ENCODE data around the gene SLC13A2. TPM values are rescaled to one million over a fixed set of nuclear protein-coding genes. Genes with fewer than 3 reads are reported as not detected.

The SLC13A2 gene
- total and polyA plus RNA-seq, 7 donors = under 0.01 to 29.1 (median 9.9) TPM; not detected in 3

DNA sequence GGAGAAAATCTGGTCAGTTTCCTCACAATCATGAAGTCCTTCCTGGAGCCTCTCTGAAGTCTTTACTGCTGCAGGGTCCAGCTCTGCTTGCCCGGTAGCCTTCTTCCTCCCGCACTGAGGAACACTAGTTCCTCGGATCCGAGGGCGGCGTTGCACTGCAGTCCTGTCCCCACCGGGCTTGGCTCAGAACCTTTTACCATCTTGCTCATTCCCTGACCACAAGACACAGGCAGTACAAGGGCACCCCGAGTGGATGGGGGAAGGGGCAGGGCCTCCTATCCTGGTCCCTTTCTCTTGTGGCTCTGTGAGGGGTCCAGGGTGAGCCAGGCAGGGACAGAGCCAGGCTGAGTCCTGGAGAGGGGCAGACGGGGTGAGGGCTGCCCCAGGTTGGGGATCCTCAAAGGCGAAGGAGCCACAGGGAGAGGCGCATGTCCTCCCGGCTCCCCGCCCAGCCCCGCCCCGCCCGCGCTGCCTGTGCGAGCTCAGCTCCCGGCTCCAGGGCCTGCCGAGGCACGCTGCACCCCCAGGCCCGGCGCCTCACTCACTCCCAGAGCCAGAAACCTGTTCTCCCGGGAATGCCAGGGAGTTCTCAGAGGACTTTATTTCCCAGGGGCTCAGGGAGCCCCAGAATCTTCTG lies 34.2 kb downstream of the SLC13A2 start:
- WGBS, 2 donors = 22 to 51% methylated on average over 24 of the region's 24 CpGs
- no peak for DNase-seq
- no peak overlapping the region for H3K4me3 ChIP-seq
- no peaks in the 10 kb centered on the region for H3K36me3 ChIP-seq
- H3K27ac ChIP-seq = no peak overlapping the region
- H3K9me3 ChIP-seq = no peaks in the 10 kb centered on the region
- TF ChIP-seq, protein P1, sequence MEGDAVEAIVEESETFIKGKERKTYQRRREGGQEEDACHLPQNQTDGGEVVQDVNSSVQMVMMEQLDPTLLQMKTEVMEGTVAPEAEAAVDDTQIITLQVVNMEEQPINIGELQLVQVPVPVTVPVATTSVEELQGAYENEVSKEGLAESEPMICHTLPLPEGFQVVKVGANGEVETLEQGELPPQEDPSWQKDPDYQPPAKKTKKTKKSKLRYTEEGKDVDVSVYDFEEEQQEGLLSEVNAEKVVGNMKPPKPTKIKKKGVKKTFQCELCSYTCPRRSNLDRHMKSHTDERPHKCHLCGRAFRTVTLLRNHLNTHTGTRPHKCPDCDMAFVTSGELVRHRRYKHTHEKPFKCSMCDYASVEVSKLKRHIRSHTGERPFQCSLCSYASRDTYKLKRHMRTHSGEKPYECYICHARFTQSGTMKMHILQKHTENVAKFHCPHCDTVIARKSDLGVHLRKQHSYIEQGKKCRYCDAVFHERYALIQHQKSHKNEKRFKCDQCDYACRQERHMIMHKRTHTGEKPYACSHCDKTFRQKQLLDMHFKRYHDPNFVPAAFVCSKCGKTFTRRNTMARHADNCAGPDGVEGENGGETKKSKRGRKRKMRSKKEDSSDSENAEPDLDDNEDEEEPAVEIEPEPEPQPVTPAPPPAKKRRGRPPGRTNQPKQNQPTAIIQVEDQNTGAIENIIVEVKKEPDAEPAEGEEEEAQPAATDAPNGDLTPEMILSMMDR (IDR thresholded peaks at IDR 0.05) = no peak
- no peaks in the 10 kb centered on the region for H3K4me1 ChIP-seq
- intact Hi-C loops (cut with DNase I) = no loop called here
- peaks cover 8 to 60% (median 37%) of the 10 kb centered on the region in 3 donors for H3K27me3 ChIP-seq

DNA sequence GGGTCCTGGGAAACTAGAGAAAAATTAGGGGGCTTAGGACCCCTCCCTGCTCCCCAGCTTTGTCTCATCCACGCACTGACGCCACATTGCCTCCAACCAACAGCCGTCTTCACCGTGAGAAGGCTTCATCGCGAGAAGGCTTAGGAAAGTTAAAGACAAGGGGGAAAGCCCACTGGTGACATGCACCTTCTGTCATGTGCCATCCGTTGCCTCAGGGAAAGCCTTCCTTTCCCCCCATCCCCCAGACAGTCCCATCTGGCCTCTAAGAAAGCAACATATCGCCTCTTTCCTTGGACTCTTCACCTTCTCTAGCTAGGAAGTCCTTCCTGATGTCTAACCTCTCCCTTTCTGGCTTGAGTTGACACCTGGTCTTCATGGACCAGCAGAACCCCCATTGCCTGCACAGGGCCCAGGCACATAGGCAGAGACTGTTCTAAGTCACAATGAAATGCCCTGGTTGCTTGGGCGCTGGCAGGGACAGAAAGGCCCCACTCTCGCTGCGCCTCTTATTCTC lies 34.8 kb downstream of the SLC13A2 start:
- no peak for TF ChIP-seq POLR2A (IDR thresholded peaks at IDR 0.05)
- TF ChIP-seq EP300 (IDR thresholded peaks at IDR 0.05) = no peak
- TF ChIP-seq, protein P1 (IDR thresholded peaks at IDR 0.05) = no peak
- TF ChIP-seq POLR2AphosphoS5 (IDR thresholded peaks at IDR 0.05) = no peak
- peaks cover 8 to 66% (median 37%) of the 10 kb centered on the region in 3 donors for H3K27me3 ChIP-seq
- no peaks in the 10 kb centered on the region for H3K9me3 ChIP-seq
- H3K27ac ChIP-seq = no peak overlapping the region
- no peak for DNase-seq
- 71 to 74% methylated on average over 11 of the region's 11 CpGs for WGBS, 2 donors
- H3K4me3 ChIP-seq = no peak overlapping the region
- no peaks in the 10 kb centered on the region for H3K4me1 ChIP-seq
- intact Hi-C loops (cut with DNase I) = no loop called here
- H3K36me3 ChIP-seq = no peaks in the 10 kb centered on the region

DNA sequence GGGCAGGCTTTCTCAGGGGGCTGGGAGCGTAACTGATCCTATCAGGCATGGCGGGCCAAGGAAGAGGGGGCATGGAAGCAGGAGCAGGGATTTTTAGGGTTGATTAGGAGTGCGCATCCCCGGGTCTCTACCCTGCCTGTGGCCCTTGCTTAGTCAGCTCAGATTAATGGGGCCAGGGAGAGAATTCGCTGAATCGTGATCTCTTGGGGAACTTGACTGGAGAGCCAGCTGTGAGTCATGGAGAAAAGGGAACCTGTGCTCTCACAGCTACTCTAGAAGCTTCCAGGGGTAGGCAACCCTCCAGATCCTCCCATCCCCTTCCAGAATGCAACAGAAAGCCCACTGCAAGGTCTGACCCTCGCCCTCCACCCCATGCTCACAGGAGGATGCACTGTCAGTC lies 36.3 kb downstream of the SLC13A2 start:
- TF ChIP-seq POLR2AphosphoS5 (IDR thresholded peaks at IDR 0.05) (no peak), POLR2A (IDR thresholded peaks at IDR 0.05) (no peak)
- Histone ChIP-seq H3K27ac (no peak overlapping the region), H3K9me3 (no peaks in the 10 kb centered on the region), H3K4me3 (no peak overlapping the region), H3K4me1 (no peaks in the 10 kb centered on the region), H3K27me3 (peaks cover 12 to 71% (median 46%) of the 10 kb centered on the region in 3 donors), H3K36me3 (no peaks in the 10 kb centered on the region)
- intact Hi-C loops (cut with DNase I) = no loop called here
- 76 to 86% methylated on average over 7 of the region's 7 CpGs for WGBS, 2 donors
- no peak for DNase-seq

DNA sequence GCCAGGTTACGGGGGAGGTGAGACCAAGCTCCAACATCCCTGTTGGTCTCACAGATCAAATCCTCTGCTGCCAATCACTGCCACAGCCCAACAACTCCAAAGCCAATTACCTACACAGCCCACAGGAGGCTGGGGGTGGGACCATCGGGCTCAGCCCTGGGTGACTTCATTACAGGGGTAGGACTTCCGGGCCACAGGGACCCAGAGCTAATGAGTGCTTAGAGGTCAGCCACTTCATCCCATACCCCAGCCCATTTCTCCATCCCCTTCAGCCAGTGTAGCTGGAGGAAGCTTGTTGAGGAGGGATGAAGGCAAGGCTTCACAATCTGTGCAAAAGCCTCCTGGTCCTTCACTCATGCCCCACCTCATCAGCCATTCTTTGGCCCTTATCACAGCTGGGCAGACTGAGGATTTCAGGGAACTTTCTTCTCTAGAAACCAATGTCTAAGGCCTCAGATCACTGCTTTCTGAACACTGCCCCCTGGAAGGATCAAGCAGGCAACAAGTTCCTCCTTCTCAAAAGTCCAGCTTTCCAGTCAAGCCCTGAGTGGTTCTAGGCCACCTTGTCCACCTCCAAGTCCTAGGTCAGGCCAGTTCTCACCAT lies 38.5 kb downstream of the SLC13A2 start:
- H3K9me3 ChIP-seq = no peaks in the 10 kb centered on the region
- peaks cover 12 to 67% (median 39%) of the 10 kb centered on the region in 3 donors for H3K27me3 ChIP-seq
- no peak for DNase-seq
- H3K27ac ChIP-seq = no peak overlapping the region
- H3K4me1 ChIP-seq = no peaks in the 10 kb centered on the region
- H3K4me3 ChIP-seq = no peak overlapping the region
- intact Hi-C loops (cut with DNase I) = no loop called here
- H3K36me3 ChIP-seq = no peaks in the 10 kb centered on the region
- TF ChIP-seq, protein P1 (IDR thresholded peaks at IDR 0.05) = no peak
- TF ChIP-seq POLR2AphosphoS5 (IDR thresholded peaks at IDR 0.05) (no peak), EP300 (IDR thresholded peaks at IDR 0.05) (no peak), POLR2A (IDR thresholded peaks at IDR 0.05) (no peak)
- 85 to 86% methylated on average over 3 of the region's 3 CpGs for WGBS, 2 donors

DNA sequence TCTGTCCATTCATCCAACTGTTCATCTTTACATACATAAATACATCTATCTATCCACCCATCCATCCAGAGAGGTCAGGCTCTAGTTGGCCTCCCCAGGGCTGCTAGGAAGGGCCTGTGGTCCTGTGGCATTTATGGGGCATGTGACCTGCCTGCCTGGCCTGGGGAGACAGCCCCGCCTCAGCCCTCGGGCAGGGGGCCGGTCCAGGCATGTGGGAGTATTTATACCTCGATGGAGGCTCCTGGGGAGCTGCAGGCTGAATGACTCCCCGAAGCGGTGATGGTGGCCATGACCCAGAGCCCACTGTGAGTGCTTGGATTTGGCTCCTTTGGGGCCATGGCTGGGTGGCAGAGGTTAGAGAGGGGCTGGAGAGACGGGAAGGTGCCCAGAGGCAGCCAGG lies 40.0 kb downstream of the SLC13A2 start:
- Histone ChIP-seq H3K4me3 (no peak overlapping the region), H3K27ac (no peak overlapping the region), H3K36me3 (no peaks in the 10 kb centered on the region), H3K27me3 (peaks cover 7 to 52% (median 37%) of the 10 kb centered on the region in 3 donors), H3K9me3 (no peaks in the 10 kb centered on the region), H3K4me1 (no peaks in the 10 kb centered on the region)
- intact Hi-C loops (cut with DNase I) = no loop called here
- TF ChIP-seq EP300 (IDR thresholded peaks at IDR 0.05) (no peak), POLR2AphosphoS5 (IDR thresholded peaks at IDR 0.05) (no peak), POLR2A (IDR thresholded peaks at IDR 0.05) (no peak)
- TF ChIP-seq, protein P1 (IDR thresholded peaks at IDR 0.05) = no peak
- WGBS, 2 donors = 83 to 84% methylated on average over 7 of the region's 7 CpGs
- DNase-seq = no peak

All from sigmoid colon (tissue), 7 donors.